H1 (cell line): Measurements from ENCODE around the gene GGT7. TPM values are rescaled to one million over a fixed set of nuclear protein-coding genes. Genes with fewer than 3 reads are reported as not detected.
A peak's percentile ranks its signal among the peaks of the same experiment; 100 is the strongest.

Experiments used
- CTCF ChIA-PET: fragments of 300-600 bp; sonication (Branson Sonifier 250); formaldehyde crosslinking; loops from one replicate; lab custom pipeline; 2021; ENCODE audit not compliant: partially characterized antibody; lab: Charles Lee
- POLR2A ChIA-PET: fragments of 300-600 bp; sonication (Branson Sonifier 250); formaldehyde crosslinking; loops from one replicate; lab custom pipeline; 2021; ENCODE audit warnings: inconsistent platforms; ENCODE audit not compliant: partially characterized antibody; lab: Charles Lee
- DNase-seq, 2 experiments: peaks; one replicate each; pipeline versions ENCODE4 v3.0.0 to v3.0.0-alpha.2; 2010 to 2022; ENCODE audit warnings: low spot score in 2 of 2, low read depth in 1 of 2, mixed read lengths in 1 of 2
- FAIRE-seq: peaks from 2 replicates; lab custom pipeline; 2011; peaks lifted over from hg19 to GRCh38; lab: Jason Lieb, UNC
- H2AFZ ChIP-seq: 2 replicates; pipeline ENCODE4 v1.8.1; 2012; ENCODE audit warnings: low read length, inconsistent platforms
- H2AK5ac ChIP-seq: 2 replicates; pipeline ENCODE4 v1.6.1; 2013; ENCODE audit warnings: low read depth, low read length
- H2BK120ac ChIP-seq: replicated peaks from 2 replicates; pipeline ENCODE3; 2013; ENCODE audit warnings: low read depth, low read length, inconsistent platforms
- H2BK12ac ChIP-seq: 2 replicates; pipeline ENCODE4 v1.6.1; 2013; ENCODE audit warnings: low read depth, low read length
- H2BK15ac ChIP-seq: 2 replicates; pipeline ENCODE4 v1.6.1; 2013; ENCODE audit warnings: low read length
- H2BK20ac ChIP-seq: 2 replicates; pipeline ENCODE4 v1.6.1; 2013; ENCODE audit warnings: low read length
- H2BK5ac ChIP-seq: 2 replicates; pipeline ENCODE4 v1.6.1; 2013; ENCODE audit warnings: low read depth, low read length
- H3K14ac ChIP-seq: 2 replicates; pipeline ENCODE4 v1.6.1; 2013; ENCODE audit warnings: inconsistent platforms; ENCODE audit not compliant: insufficient read length
- H3K18ac ChIP-seq: 2 replicates; pipeline ENCODE4 v1.6.1; 2013; ENCODE audit warnings: low read length; ENCODE audit errors: extremely low read depth
- H3K23ac ChIP-seq: 2 replicates; pipeline ENCODE4 v1.6.1; 2013; ENCODE audit warnings: inconsistent platforms; ENCODE audit not compliant: insufficient read length
- H3K23me2 ChIP-seq: 2 replicates; pipeline ENCODE4 v1.6.1; 2013; ENCODE audit warnings: low read depth, low read length
- H3K27ac ChIP-seq: 2 replicates; pipeline ENCODE4 v1.6.1; 2011; ENCODE audit warnings: low read depth, low read length, inconsistent platforms
- H3K27me3 ChIP-seq, 4 experiments: replicated peaks in 1 of 4; 1 replicate in 1 of 4; 2 replicates in 3 of 4; pipeline versions ENCODE4 v1.6.1 to v1.8.1; 2011 to 2013; ENCODE audit warnings: low read length in 3 of 4, mild to moderate bottlenecking in 3 of 4, inconsistent platforms in 2 of 4, mixed read lengths in 2 of 4, moderate library complexity in 1 of 4; ENCODE audit not compliant: control insufficient read depth in 3 of 4, insufficient read depth in 3 of 4; ENCODE audit errors: extremely low read depth in 1 of 4
- H3K36me3 ChIP-seq, 4 experiments: 2 replicates each; pipeline versions ENCODE4 v1.6.1 to v1.8.1; 2011 to 2013; ENCODE audit warnings: mild to moderate bottlenecking in 4 of 4, low read length in 3 of 4, moderate library complexity in 2 of 4, control low read depth in 1 of 4, inconsistent platforms in 1 of 4; ENCODE audit not compliant: insufficient read depth in 4 of 4, control insufficient read depth in 2 of 4
- H3K4ac ChIP-seq: replicated peaks from 2 replicates; pipeline ENCODE3; 2013; ENCODE audit warnings: low read length, low read depth, mixed read lengths, inconsistent platforms; ENCODE audit not compliant: insufficient read length
- H3K4me1 ChIP-seq, 4 experiments: replicated peaks in 1 of 4; 1 replicate in 1 of 4; 2 replicates in 3 of 4; pipeline versions ENCODE4 v1.6.1 to v1.8.1; 2011 to 2013; ENCODE audit warnings: low read length in 3 of 4, inconsistent platforms in 2 of 4, mixed read lengths in 1 of 4; ENCODE audit not compliant: insufficient read depth in 4 of 4, control insufficient read depth in 3 of 4
- H3K4me2 ChIP-seq, 2 experiments: 2 replicates each; pipeline versions ENCODE4 v1.6.1 to v1.8.1; 2011 to 2013; ENCODE audit warnings: low read depth in 2 of 2, low read length in 2 of 2, control low read depth in 1 of 2, inconsistent platforms in 1 of 2, mild to moderate bottlenecking in 1 of 2; ENCODE audit not compliant: insufficient read depth in 1 of 2
- H3K4me3 ChIP-seq, 4 experiments: fragments of 200-600, 300-600 bp in 1 of 4; sonication (generic), shearing (Covaris generic), sonication (Bioruptor Twin) in 1 of 4; 2 replicates each; pipeline versions ENCODE4 v1.5.1 to v1.8.1; 2011 to 2016; ENCODE audit warnings: low read length in 4 of 4, low read depth in 3 of 4, control low read depth in 2 of 4, inconsistent platforms in 2 of 4, mild to moderate bottlenecking in 2 of 4, mixed read lengths in 1 of 4, moderate library complexity in 1 of 4; ENCODE audit not compliant: insufficient read depth in 2 of 4; ENCODE audit errors: extremely low read depth in 1 of 4
- H3K56ac ChIP-seq: replicated peaks from 2 replicates; pipeline ENCODE3; 2013; ENCODE audit warnings: low read depth, mild to moderate bottlenecking, mixed read lengths, low read length, inconsistent platforms; ENCODE audit not compliant: insufficient read length
- H3K79me1 ChIP-seq: 2 replicates; pipeline ENCODE4 v1.6.1; 2013; ENCODE audit warnings: low read depth, low read length, control low read depth
- H3K79me2 ChIP-seq, 2 experiments: 2 replicates each; pipeline versions ENCODE4 v1.6.1 to v1.8.1; 2012 to 2013; ENCODE audit warnings: low read length in 2 of 2, mild to moderate bottlenecking in 2 of 2, inconsistent platforms in 1 of 2; ENCODE audit not compliant: insufficient read depth in 2 of 2, control insufficient read depth in 1 of 2
- H3K9ac ChIP-seq, 4 experiments: replicated peaks in 1 of 4; 1 replicate in 1 of 4; 2 replicates in 3 of 4; pipeline versions ENCODE4 v1.6.1 to v1.8.1; 2011 to 2013; ENCODE audit warnings: low read depth in 3 of 4, low read length in 3 of 4, control low read depth in 2 of 4, mild to moderate bottlenecking in 2 of 4, moderate library complexity in 2 of 4, inconsistent platforms in 1 of 4; ENCODE audit errors: extremely low read depth in 1 of 4
- H3K9me3 ChIP-seq, 2 experiments: 2 replicates each; pipeline versions ENCODE4 v1.6.1 to v1.8.1; 2012 to 2013; ENCODE audit warnings: mild to moderate bottlenecking in 2 of 2, moderate library complexity in 2 of 2, control low read depth in 1 of 2, inconsistent platforms in 1 of 2, low read depth in 1 of 2, low read length in 1 of 2, mixed read lengths in 1 of 2; ENCODE audit not compliant: insufficient read depth in 2 of 2
- H4K20me1 ChIP-seq, 2 experiments: replicated peaks in 1 of 2; 2 replicates each; pipeline versions ENCODE3 to v1.8.1; 2011 to 2013; ENCODE audit warnings: inconsistent platforms in 2 of 2, low read length in 2 of 2, mild to moderate bottlenecking in 1 of 2; ENCODE audit not compliant: insufficient read depth in 2 of 2, control insufficient read depth in 1 of 2
- H4K5ac ChIP-seq: 2 replicates; pipeline ENCODE4 v1.6.1; 2013; ENCODE audit warnings: low read length, low read depth, mixed read lengths, inconsistent platforms; ENCODE audit not compliant: insufficient read length
- H4K8ac ChIP-seq: 2 replicates; pipeline ENCODE4 v1.8.0; 2013; ENCODE audit warnings: mild to moderate bottlenecking, moderate library complexity, low read length, inconsistent platforms; ENCODE audit not compliant: insufficient read depth; ENCODE audit errors: extremely low read depth
- H4K91ac ChIP-seq: replicated peaks from 2 replicates; pipeline ENCODE3; 2013; ENCODE audit warnings: low read length, mixed read lengths, inconsistent platforms; ENCODE audit not compliant: insufficient read length
- CBX8 ChIP-seq: fragments of 300-800, 300-1000 bp; sonication (generic); IDR thresholded peaks from 2 replicates; pipeline ENCODE4 v1.7.1; 2016; ENCODE audit warnings: low read depth, low read length, borderline replicate concordance
- CREB1 ChIP-seq: IDR thresholded peaks from 2 replicates; pipeline ENCODE4 v1.6.1; 2012; ENCODE audit warnings: inconsistent platforms
- CTCF ChIP-seq, 3 experiments: IDR thresholded peaks; 1 replicate in 2 of 3; 2 replicates in 1 of 3; pipeline versions ENCODE4 v1.5.1 to v1.6.1; 2011; ENCODE audit warnings: low read length in 3 of 3, mild to moderate bottlenecking in 3 of 3, inconsistent platforms in 2 of 3, low read depth in 1 of 3, moderate library complexity in 1 of 3; ENCODE audit not compliant: insufficient read depth in 1 of 3; ENCODE audit errors: control extremely low read depth in 1 of 3
- MAX ChIP-seq: IDR thresholded peaks from 2 replicates; pipeline ENCODE4 v1.6.1; 2012; ENCODE audit warnings: inconsistent platforms
- RAD21 ChIP-seq, 2 experiments: IDR thresholded peaks in 1 of 2; conservative IDR thresholded peaks in 1 of 2; 2 replicates each; pipeline ENCODE4 v1.6.1; 2011; ENCODE audit warnings: low read depth in 2 of 2, low read length in 2 of 2, improper control_type of control experiment in 1 of 2, inconsistent platforms in 1 of 2, mild to moderate bottlenecking in 1 of 2, moderate library complexity in 1 of 2
- RBBP5 ChIP-seq: IDR thresholded peaks from 2 replicates; pipeline ENCODE4 v1.7.1; 2012; ENCODE audit warnings: low read depth, mild to moderate bottlenecking, inconsistent platforms, low read length, moderate library complexity, borderline replicate concordance
- SAP30 ChIP-seq: fragments of 300-600 bp; sonication (generic); IDR thresholded peaks from 2 replicates; pipeline ENCODE4 v1.7.1; 2012; ENCODE audit warnings: low read length, moderate library complexity, mild to moderate bottlenecking, inconsistent platforms; ENCODE audit not compliant: insufficient read depth, insufficient replicate concordance
- SIRT6 ChIP-seq: IDR thresholded peaks from one replicate; pipeline ENCODE4 v1.7.1; 2012; ENCODE audit warnings: low read length, inconsistent platforms
- WGBS, 2 experiments: shearing (Covaris generic) in 1 of 2; methylation state at CpG; one replicate each; pipeline versions ENCODE4 v1.1.6 to v1.1.7; 2013 to 2015; ENCODE audit warnings: low lambda C conversion rate in 2 of 2, mixed read lengths in 2 of 2, inconsistent platforms in 1 of 2, low coverage in 1 of 2, missing lambda C conversion rate in 1 of 2; ENCODE audit not compliant: insufficient replicate concordance in 2 of 2, insufficient coverage in 1 of 2, insufficient read length in 1 of 2; ENCODE audit errors: extremely low coverage in 1 of 2, missing lambda C conversion rate in 1 of 2; 5-methylcytosine and 5-hydroxymethylcytosine counted together
- polyA plus RNA-seq, 7 experiments: library from polyadenylated mRNA; depleted of rRNA in 3 of 7; stranded (reverse) in 5 of 7; unstranded in 2 of 7; fragments of >200 nt in 5 of 7; fragments of 200-250 nt in 2 of 7; gene quantifications; 1 replicate in 5 of 7; 2 replicates in 1 of 7; 4 replicates in 1 of 7; pipeline versions ENCODE4 v1.2.1 to v1.2.3, GENCODE V29; 2011 to 2013; ENCODE audit warnings: missing spikeins in 2 of 7, mixed read lengths in 2 of 7
- total RNA-seq: library from RNA; stranded (reverse); fragmentation: NEBNext Ultra II Directional; extraction: Animal tissue kit (Norgen Biotek cat#: 25700); gene quantifications from 2 replicates; pipeline ENCODE4 v1.2.1, GENCODE V29; 2021

The GGT7 gene
- total and polyA plus RNA-seq, 2 of the 8 experiments (the other 6 are each of a cell fraction or from before 2014, with no cell fraction given) = 20.2 to 25.5 TPM

DNA sequence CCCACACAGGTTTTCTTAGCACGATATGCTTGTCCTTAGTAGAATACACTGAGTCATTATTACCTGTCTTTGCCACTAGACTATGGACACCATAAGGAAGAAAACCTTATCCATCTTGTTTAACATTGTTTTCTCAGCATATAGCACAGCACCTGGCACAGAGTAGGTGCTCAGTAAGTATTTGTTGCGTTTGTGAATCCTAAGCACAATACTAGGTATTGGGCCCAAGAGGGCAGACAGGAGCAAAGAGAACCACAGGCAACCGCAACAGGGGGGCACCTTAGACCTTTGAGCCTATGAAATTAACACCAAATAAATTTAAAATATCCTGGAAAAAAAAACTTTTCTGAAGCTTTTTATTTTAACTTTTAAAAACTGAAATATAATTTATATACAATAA, 43.5 kb downstream of the GGT7 start:
- Histone ChIP-seq H4K91ac (no peak overlapping the region), H2BK12ac (no peak overlapping the region), H3K36me3 (no peaks in the 10 kb centered on the region), H3K56ac (no peak overlapping the region), H3K9me3 (no peaks in the 10 kb centered on the region), H3K4me3 (no peak overlapping the region), H3K23me2 (peaks cover 5% of the 10 kb centered on the region), H3K27ac (no peak overlapping the region), H3K9ac (no peak overlapping the region), H2AK5ac (no peak overlapping the region), H4K20me1 (no peaks in the 10 kb centered on the region), H4K8ac (no peak overlapping the region), H4K5ac (no peak overlapping the region), H2BK5ac (no peak overlapping the region), H3K79me1 (no peaks in the 10 kb centered on the region), H3K79me2 (no peaks in the 10 kb centered on the region), H3K27me3 (no peaks in the 10 kb centered on the region), H3K4me1 (no peaks in the 10 kb centered on the region), H3K4ac (no peak overlapping the region), H3K23ac (no peak overlapping the region), H2AFZ (no peak overlapping the region), H3K18ac (no peak overlapping the region), H2BK20ac (no peak overlapping the region), H3K4me2 (no peak overlapping the region), H3K14ac (no peak overlapping the region), H2BK15ac (no peak overlapping the region), H2BK120ac (no peak overlapping the region)
- CTCF ChIA-PET = interaction anchor here (1.2 kb wide), 1 partner anchor 170 kb away, joined by 4 read pairs; no protein-coding TSS in a partner anchor
- TF ChIP-seq CTCF (IDR thresholded peaks at IDR 0.05; ENCODE audit: control extremely low read depth in 1 of 3, insufficient read depth in 1 of 3, low read depth in 1 of 3, low read length in 3 of 3) (peak in 2 of 3 experiments; percentile 23 to 40; a peak in 3 of 4 replicates), RAD21 (IDR thresholded peaks at IDR 0.05 in 1 of 2, conservative IDR thresholded peaks at IDR 0.05 in 1 of 2; ENCODE audit: low read depth in 2 of 2, low read length in 2 of 2) (peak; percentile 16 to 37; a peak in 2 of 4 replicates), CBX8 (no peak), MAX (no peak), RBBP5 (no peak), CREB1 (no peak), SIRT6 (no peak), SAP30 (no peak)
- FAIRE-seq = no peak
- DNase-seq = no peak
- 71% methylated on average over 3 of the region's 3 CpGs; no CpG with 5 or more reads in 1 of the 2 experiments for WGBS, 2 experiments
- POLR2A ChIA-PET = no interaction called here
